NCI-H345 (cell line): ENCODE results near the gene AFTPH.

ENCODE experiments used
- DNase-seq: peaks from one replicate; lab custom pipeline; 2025; lab: John Stamatoyannopoulos, UW

The AFTPH gene, protein sequence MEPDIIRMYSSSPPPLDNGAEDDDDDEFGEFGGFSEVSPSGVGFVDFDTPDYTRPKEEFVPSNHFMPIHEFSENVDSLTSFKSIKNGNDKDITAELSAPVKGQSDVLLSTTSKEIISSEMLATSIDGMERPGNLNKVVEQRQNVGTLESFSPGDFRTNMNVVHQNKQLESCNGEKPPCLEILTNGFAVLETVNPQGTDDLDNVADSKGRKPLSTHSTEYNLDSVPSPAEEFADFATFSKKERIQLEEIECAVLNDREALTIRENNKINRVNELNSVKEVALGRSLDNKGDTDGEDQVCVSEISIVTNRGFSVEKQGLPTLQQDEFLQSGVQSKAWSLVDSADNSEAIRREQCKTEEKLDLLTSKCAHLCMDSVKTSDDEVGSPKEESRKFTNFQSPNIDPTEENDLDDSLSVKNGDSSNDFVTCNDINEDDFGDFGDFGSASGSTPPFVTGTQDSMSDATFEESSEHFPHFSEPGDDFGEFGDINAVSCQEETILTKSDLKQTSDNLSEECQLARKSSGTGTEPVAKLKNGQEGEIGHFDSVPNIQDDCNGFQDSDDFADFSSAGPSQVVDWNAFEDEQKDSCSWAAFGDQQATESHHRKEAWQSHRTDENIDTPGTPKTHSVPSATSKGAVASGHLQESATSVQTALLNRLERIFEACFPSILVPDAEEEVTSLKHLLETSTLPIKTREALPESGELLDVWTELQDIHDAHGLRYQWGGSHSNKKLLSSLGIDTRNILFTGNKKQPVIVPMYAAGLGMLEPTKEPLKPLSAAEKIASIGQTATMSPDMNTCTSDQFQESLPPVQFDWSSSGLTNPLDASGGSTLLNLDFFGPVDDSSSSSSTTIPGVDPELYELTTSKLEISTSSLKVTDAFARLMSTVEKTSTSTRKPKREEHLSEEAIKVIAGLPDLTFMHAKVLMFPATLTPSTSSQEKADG

DNA sequence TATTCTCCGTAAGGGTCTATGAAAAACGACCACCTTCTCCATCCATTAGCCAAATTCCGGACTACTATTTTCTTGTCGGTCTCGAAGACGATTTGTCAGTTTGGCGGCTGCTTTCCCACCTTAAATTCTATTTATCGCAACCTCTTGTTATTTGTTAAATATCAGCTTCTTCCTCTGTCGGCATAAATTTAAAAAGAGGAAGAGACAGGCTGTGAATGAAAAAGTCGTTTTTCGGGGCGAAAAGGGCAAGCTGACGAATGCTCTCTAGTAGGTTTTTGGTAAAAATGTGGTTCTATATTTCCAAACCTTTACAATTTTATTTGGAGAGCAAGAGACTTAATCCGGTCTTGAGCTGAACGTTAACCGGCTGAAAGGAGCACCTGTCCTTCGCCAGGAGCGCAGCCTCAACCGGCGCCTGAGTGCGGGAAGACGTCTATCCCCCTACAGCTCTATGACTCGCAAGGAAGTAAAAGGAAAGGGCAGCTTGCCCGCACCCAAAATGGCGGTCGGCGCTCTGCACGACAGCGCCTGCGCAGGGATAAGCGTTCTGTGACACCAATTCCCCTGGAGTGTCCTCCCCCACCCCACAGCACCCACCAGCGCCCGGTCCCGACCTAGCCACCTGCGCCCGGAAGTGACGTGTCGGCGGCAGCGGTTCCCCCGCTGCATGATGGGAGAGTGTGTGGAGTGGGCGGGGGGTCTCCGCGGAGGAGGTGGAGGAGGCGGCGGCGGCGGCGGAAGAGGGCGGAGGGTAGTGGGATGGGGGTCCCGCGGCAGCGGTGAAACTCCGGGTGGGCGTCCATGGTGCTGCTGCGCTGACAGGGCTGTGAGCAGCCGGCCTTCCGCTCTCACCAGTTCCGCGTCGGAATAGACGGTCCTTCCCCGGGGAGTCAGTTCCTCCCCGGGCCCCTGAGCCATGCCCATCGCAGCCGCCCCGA lies at the start of gene AFTPH:
Gene AFTPH, plus strand, starts transcription at position 663 of the 938 bp plus-strand sequence. CDS start 27,147 bp downstream, outside the sequence.
- DNase-seq, result peak; percentile 99

DNA sequence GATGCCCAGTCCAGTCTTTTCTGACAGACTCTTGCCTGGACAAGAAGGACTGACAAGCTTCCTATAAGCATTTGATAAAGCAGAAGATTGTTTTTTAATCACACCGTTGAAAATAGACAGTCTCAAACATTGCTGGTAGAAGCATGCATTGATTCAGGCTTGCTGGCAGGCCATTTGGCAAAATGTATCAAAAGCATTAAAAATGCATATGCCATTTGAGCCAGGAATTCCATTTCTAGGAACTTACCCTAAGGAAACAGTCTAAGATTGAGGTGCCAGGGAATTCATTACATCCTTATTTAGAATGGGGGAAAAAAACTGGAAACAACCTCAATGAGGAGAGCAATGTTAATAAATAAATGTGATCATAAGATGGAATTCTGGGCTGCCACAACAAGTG lies 49.5 kb upstream of the AFTPH start:
- no peak for DNase-seq

DNA sequence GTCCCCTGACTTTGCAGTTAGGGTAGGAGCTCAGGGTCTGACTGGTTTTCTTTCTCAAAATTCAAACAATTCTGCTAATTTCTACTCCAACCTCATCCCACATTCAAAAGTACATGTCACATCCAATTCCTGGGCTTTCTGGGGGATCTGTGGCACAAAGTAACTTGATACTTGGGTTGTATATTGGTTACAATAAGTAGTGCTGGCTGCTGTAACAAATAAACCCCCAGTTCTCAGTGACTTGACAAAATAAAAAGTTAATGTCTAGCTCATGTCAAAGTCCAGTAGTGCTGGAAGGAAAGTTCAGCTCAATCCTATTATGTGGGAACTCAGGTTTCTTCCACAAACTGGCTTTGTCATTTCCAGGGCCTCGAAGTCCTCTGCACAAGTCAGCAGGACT lies 47.1 kb upstream of the AFTPH start:
- no peak for DNase-seq

DNA sequence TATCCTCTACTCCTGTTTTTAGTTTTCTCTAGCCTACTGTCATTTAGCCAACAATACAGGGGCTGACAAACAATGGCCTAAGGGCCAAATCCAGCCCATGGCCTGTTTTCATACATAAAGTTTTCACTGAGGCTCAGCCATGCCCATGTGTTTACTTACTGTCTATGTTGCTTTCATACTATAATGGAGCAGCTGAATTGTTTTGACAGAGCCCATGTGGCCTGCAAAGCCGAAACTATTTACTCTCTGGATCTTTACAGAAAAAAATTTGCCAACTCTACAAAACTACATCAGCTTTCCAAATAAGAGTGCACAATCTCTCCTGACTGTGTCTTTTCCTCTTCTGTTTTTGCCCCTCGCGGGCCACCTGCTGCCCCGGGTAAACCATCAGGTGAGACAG lies 46.1 kb upstream of the AFTPH start:
- DNase-seq, result peak; percentile 48

DNA sequence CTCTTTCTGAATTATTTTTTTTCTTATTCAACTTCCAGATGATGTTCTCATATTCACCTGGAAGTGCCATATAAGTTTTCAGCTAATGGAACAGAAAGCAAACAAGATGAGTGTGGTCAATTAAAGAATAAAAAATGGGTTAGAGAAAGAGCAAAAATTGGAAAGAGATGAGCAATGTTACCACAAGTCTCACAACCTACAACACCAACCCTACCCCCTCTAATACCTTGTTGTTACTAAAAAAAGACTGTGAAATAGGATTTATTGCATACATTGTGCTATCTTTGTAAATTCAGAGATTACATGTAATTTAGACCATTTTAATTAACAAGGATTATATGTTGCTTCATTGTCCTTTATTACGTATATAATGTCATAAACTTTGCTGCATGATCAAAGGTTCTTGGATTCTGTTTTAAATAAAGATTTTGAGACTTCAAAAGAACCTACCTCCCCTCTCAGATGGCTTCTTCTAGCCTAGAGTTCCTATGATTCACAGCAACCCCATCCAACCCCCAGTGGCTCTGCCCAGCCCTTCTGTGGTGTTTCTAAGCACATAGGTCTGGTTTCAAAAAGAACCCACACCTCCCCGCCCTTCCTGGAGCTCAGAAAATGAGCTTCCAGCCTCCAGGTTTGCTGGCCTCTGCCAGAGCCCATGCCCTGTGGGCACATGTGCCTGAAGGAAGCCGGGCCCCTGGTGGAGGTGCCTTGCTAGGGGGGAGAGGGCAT lies 45.5 kb upstream of the AFTPH start:
- DNase-seq, result no peak

DNA sequence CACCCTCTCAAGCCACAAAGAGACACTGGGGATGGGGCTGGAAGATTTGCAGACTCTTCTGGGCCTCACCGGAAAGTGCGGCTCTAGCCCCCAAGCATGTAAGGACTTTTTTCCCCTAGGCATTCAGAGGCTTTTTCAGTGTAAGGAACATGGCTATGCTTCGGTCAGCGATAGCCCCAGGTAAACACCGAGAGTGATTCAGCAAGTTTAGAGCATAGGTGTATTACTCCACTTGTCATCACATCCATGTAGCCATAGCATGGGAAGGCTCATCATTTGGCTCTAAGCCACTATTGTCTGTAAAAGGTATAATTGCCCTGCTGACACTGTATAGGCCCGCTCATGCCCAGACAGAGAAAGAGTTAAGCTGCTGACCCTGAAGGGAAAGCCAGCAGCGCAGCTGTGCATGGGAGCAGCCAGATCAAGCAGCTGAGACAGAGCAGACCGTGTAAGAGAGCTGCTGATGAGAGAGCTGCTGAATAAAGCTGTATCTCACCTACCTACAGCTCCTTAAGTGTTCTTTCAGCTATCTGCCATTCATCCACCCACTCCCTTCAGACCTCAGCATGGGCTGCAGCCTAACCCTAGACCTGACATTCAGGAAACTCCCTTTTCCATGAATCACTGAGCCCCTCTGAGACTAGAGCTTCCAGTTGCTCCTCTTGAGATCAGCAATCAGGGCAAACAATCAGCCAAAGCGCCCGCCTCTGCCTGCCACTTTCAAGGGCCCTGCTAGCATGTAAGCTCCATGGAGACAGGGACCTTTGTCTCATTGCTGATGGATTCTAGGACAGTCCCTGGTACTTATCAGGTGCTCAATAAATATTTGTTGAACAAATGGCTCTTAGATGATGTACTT lies 44.6 kb upstream of the AFTPH start:
- DNase-seq, result peak; percentile 38

DNA sequence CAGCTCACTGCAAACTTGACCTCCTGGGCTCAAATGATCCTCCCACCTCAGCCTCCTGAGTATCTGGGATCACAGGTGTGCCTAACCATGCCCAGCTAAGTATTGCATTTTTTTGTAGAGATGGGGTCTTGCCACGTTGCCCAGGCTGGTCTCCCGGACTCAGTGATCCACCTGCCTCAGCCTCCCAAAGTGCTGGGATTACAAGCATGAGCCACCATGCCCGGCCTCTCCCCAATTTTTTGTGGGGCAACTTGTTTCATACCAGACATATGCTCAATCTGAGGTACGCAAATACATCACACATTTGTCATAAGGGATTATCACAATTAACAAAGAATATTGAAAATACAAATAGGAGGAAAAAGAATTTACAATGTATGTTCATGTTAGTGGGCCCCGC lies 42.5 kb upstream of the AFTPH start:
- DNase-seq, result no peak

DNA sequence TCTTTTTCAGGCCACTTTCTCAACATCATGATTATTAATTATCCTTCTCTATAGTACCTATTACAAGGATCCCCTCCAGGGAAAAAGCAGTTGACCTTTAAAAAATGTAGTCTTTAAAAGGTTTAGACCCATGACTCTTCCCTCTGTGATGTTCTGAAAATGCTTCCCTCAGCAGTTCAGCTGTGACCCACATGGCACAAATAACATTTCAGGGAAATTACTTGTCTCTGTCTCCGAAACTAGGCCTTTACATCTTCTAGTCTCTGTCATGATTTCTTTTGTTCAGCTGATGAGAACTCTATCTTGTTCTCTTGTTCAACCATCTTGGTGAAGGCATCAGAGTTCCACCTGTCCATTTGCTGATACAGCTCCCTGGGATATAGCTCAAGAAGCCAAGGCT lies 41.9 kb upstream of the AFTPH start:
- DNase-seq, result no peak

DNA sequence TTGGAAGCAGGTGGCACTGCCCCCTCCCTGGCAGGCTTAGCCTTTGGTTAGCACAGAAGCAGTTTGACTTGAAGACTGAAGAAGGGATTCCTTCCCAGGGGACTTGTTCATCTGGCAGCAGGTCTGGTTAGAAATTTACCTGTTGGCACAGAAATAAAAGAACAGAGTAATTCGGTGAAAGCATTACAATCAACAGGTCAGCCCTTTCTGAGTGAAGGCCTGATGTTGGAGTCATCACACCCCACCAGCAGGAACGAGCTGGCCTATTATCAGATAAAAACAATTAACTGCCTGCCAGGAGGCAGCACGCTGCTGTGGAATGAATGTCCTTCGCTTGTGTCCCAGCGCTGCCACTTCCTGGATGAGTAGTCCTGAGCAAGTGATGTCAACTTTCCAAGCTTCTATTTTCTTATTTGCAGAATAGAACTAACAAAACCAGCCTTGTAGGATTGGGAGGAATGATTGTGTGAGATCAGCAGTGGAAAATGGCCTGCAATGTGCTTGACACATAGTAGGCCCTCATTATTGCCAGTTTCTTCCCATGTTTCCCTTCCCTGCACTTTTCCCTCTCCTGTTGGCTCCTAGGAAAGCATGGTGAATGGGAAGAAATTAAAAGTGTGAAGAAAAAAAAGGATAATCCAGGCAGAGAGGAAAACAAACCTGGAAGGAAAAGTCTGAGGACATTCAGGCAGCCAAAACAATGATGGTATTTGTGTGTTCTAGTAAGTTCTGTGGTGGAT lies 41.2 kb upstream of the AFTPH start:
- peak; percentile 4 for DNase-seq

DNA sequence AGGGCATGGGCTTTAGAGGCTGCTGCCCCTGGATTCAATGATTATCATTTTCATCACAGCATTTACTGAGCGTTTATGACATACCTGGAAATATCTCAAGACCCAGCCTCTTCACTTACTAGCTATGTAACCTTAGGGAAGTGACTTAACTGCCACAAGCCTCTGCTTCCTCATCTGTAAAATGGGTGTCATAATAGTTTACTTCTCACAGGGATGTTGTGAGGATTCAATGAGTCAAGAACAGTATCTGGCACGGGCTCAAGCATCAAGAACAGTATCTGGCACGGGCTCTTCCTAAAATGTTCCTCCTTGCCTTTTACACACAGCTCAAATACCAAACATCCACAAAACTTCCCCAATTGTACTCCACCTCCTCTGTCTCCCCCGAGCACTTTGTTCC lies 38.8 kb upstream of the AFTPH start:
- DNase-seq, result no peak

DNA sequence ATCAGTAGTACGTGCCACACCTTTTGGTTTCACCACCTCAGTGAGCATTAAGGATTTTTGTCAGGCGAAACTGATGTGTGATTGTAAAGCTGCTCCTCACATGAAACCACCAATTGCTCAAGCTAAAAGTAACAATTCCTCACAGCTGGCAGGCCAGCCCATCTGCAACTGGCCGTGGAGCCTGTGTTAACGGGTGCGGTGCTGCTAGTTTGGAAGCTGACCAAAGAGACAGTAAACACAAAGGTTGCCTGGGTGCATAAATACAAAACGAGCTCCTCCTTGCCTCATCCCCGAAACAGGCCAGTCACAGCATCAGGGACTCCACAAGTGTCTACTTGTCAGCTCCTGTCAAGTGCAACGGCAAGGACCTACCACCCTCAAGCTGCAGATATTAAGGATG lies 38.2 kb upstream of the AFTPH start:
- peak; percentile 66 for DNase-seq

DNA sequence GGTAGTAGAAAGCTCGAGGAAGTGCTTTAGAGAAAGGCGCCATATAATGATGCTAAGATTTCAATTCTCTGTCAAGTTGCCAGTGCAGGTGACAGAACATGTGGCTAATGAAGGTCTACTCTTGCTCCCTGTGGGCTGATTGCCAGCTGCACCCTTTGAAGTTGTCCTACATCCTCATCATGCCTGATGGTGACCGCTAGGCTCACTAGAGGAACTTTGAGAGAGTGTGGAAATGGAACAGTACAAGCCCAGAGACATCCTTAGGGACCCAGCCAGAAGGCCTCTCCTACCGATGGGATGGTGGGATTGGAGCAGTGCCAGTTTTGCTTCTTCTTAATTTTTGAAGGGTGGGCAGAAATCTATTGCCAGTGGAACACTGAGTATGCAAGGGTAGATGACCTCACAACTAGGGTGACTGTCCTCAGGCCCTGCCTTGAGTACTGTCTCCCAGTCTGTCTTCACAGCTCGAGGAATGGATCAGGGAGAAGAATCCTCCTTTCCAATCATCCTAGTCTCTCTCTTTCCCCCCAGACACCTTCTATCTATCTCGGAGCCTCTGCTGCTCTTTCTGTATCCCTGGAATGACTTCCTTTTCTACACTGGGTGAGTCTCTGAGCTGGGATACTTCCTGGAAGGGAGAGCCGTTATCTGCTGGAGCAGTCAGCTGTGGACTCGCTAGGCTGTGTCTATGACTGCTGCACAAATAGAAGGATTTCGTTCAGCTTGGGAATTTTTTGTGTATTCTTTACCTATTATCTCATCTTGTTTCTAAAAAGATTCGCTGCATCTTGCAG lies 36.7 kb upstream of the AFTPH start:
- DNase-seq, result no peak

DNA sequence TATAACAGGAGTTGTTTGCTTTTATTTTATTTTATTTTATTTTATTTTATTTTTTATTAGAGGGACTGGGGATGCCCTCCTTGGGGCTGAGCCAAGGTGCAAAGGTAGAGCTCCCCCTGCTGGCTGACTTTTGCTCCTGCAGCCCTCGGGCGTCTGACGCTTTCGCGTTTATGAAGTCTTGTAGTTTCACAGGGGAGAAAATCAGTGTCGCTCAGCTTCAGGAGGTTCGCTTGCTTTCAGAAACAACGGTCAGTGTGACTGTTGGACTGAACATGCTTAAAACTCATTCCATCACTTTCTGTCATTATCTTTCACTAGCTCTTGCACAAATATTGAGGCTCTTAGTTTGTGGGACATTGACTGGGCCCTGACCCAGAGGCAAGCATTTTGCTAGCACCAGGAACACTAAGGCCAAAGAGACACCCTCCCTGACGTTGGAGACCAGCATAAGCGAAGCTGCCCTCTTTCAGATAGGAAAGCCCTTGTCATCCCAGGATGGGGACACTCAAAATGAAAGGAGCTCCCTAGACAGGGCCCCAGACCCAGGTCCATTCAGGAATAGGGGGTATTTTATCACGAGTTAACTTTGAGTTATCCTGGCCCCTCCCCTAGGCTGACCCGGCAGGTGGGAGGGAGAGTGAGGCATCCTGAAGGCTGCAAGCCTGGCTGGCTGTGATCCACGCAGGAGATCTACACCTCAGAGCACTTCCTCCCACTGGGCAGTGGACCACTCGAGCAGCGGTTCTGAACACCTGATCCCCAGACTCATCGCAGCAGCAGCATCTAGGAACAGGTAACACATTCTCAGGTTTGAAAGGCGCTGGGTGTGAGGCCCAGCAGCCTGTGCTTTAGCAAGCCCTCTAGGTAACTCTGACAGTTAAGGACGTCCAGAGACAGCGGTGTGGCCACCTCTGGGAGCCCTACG lies 35.8 kb upstream of the AFTPH start:
- DNase-seq, result peak; percentile 66

DNA sequence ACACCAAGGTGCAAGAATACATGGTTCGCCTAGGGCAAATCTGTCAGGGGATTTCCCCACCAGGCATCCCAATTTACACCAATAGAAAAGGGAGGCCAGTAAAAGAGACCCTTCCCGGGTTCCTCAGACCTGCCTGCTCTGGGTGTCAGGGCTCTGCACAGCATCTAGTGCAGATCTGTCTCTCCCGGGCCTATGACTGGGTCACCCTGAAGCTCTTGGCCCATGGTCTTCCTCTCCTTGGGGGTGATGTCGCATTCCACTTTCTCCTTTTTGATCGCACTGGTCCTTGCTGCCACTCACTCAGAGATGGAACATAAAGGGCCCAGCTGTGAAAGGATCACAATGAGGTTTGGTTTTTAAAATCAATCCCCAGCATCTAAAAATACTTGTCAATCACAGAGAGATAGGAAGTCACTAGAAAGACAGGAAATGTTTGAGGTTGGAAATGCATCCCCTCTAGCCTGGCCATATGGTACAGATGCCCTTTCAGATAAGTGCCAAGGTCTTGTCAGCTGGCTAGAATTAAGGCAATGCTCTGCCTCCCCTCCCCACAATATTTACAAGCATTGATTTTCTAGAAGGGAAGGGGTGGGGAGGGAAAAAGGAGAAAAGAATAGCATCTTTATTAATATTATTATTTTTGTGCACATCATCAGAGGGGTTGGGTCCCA lies 34.9 kb upstream of the AFTPH start:
- no peak for DNase-seq

DNA sequence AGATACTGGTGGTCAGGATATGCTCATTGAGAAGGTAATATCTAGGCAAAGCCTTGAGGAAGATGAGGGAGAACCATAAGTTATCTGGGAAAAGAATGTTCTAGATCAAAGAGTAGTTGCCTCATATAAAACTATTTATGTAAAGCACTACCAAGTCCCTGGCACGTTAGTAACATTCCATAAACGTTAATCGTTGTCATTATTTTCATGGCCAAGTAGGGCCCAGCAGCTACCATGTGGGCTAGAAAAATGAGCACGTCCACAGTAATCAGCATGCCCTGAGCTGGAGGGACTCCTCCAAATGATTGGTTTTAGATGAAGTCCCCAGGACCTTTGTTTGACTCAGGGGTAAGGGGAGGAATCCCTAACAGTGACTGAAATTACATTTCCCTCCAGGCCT lies 32.7 kb upstream of the AFTPH start:
- DNase-seq, result no peak

DNA sequence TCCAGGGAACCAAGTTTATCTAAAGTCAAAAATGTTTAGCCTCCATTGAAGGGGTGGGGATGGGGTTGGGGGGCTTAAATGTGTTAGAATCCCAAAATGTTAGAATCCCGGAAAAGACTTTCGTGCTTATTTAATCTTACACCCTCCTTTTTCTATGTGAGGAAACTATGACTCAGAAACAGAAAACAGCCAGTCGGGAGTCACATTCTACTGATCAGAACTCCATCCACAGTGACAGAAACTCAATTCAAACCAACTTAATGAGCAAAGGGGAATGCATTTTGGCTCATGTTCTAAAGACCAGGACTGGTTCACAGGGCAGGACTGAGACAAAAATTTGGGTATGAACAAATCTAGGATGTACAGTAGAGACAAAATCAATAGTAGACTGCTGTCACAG lies 31.9 kb upstream of the AFTPH start:
- no peak for DNase-seq

DNA sequence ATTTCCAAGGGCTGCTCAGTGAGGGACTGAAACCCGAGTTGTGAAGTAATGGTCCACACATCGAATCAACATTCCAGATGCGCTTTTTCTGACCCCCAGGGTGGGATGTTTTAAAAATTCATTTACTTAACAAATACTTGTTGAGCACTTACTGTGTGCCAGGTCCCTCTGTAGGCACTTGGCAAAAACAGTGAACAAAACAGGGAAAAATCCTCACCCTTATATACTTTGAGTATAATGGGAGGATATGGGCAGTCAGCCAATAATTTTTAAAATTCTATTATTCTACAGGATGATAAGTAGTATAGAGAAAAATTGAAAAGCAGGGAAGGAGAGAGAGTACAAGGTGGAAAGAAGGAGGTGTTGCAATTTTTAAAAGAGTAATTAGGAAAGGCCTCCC lies 31.3 kb upstream of the AFTPH start:
- DNase-seq, result no peak
